WI38 (cell line): ENCODE results near the gene APBA2.

Experiments used
- H3K4me3 ChIP-seq: 2 replicates; pipeline ENCODE4 v1.5.1; 2011; ENCODE audit warnings: low read depth, mild to moderate bottlenecking, control low read depth, low read length
- TF ChIP-seq, protein P1 (sequence below): IDR thresholded peaks from 2 replicates; pipeline ENCODE4 v1.5.1; 2012; ENCODE audit warnings: low read depth, mild to moderate bottlenecking, control low read depth, low read length

Gene APBA2

DNA sequence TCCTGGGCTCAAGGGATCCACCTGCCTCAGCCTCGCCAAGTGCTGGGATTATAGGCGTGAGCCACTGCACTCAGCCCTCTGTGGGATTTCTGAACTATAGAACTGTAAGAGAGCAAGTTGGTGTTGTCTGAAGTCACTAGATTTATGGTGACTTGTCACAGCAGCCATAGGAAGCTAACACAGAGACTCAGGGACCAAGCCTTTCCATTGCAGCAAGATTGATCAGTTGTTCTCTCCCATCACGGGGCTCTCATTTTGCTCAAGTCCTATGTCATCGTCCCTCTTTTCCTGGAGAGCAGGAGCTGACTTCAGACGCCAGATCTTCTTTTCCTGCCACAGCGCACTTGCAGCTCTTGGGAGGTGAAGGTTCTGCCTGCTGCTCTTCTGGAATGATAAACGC is 61.0 kb downstream of the APBA2 start:
- TF ChIP-seq, protein P1, sequence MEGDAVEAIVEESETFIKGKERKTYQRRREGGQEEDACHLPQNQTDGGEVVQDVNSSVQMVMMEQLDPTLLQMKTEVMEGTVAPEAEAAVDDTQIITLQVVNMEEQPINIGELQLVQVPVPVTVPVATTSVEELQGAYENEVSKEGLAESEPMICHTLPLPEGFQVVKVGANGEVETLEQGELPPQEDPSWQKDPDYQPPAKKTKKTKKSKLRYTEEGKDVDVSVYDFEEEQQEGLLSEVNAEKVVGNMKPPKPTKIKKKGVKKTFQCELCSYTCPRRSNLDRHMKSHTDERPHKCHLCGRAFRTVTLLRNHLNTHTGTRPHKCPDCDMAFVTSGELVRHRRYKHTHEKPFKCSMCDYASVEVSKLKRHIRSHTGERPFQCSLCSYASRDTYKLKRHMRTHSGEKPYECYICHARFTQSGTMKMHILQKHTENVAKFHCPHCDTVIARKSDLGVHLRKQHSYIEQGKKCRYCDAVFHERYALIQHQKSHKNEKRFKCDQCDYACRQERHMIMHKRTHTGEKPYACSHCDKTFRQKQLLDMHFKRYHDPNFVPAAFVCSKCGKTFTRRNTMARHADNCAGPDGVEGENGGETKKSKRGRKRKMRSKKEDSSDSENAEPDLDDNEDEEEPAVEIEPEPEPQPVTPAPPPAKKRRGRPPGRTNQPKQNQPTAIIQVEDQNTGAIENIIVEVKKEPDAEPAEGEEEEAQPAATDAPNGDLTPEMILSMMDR: no peak
- H3K4me3 ChIP-seq: no peak overlapping the region

DNA sequence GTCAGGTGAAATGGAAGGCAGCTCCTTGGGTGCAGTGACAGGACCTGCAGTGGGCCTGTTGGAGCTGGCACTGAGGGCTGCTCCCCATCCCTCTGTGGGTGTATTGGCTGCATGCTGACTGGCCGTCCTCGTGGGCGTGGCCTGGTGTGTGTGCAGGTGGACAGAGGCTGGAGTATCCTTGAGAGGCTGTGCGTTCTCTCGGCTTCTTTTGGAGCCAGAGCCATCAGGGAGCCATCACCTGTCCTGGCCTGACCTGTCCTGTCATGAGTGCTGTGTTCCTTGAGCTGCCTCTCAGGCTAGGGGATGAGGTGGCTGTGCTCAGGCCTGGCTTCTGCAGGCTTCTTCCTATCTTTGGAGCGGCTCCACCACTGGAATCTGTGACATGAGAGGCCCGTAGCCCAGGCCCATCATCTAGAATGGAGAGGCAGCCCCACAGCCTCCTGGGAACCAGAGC is 61.5 kb downstream of the APBA2 start:
- no peak overlapping the region for H3K4me3 ChIP-seq
- TF ChIP-seq, protein P1: no peak

DNA sequence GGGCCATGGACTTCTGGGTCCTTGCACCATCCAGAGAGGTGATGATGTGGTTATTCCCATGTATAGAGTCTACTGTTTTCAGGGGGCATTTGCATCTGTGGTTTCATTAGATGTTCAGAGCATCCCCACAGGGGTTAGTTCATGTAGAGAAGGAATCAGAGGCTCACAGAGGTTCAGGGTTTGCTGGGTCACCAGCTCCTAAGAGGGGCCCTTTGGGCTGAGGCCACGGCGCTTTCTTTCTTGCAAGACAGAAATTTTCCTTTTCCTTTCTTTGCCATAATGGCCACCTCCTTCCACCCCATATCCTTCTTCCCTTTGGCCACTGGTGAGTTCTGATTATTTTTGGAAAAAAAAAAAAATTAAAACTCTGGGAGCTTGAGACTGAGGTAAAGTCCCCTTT is 62.3 kb downstream of the APBA2 start:
- no peak overlapping the region for H3K4me3 ChIP-seq
- TF ChIP-seq, protein P1: no peak

DNA sequence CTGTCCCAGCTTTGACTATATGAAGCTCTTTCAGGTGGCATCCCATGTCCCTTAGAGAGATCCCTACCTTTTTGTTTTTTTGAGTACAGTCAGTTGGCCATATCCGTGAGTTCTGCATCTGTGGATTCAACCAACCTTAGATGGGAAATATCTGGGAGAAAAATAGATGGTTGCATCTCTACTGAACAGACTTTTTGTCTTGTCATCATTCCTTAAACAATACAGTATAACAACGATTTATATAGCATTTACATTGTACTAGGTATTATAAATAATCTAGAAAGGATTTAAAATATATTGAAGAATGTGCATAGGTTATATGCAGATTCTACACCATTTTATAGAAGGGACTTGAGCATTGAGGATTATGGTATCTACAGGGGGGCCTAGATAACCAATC is 65.1 kb downstream of the APBA2 start:
- no peak overlapping the region for H3K4me3 ChIP-seq
- TF ChIP-seq, protein P1: no peak

DNA sequence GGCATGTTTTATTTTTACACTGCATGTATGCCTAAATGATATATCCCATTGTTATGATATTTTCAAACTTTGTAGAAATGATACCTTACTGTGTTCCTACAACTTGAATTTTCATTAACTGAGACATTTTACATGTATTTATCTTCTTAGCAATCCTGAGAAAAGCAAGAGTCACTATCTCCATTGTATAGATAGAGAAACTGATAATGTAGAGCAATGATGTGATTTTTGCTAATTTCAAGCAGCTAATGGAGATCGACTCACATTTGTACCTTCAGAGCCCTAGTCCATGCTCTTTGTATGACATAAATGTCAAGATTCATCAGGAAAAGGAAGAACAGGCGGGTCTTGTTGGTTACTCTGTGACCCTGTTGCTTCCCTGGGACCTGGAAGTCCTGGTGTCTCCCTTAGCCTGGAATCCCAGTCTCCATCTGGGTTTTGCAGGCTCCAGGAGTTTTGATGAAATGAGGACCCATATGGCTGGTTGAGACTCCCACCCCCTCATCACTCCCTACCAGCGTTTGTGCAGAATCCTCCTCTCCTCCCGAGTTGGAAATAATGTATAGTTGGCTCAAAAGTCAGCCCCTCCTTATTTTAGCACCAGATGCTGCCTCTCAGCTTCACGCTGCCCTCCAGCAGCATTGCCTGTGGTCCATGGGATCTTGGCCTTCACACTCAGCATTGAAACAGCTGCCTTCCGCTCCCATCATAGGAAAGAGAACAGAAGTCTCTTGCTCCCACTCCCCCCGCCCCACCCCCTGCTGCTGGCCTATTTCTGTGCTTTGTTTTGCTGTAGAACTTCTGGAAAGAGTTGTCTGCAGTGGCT is 67.1 kb downstream of the APBA2 start:
- H3K4me3 ChIP-seq: no peak overlapping the region
- TF ChIP-seq, protein P1: no peak

DNA sequence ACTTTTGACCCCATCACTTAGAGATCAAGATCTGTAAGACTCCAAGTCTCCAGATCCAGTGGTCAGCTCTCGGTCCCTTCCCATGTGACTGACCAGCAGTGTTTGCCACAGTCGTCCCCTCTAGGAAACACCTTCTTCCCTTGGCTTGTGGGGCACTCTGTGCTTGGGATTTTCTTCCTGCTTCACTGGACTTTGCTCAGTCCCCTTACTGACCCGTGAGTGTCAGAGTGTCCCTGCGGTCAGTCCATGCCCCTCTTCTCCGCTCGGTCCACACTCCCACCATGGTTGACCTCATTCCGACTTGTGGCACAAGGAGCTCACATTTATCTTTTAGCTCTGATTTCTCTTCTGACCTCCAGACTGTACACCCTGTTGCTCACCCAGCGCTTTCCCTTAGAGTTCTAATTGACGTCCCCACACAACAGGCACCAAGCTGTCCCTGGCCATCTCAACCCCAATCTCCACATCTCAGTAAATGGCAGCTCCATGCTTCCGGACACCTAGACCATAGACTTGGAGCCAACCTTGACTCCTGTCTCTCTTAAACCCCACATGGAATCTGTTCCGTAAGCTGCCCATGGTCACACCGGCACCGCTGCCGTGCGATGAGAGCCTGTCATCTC is 67.9 kb downstream of the APBA2 start:
- H3K4me3 ChIP-seq: no peak overlapping the region
- TF ChIP-seq, protein P1: no peak
